ENCODE measurements around the gene CDH5. TPM values are rescaled to one million over a fixed set of nuclear protein-coding genes. Genes with fewer than 3 reads are reported as not detected.
A peak's percentile ranks its signal among the peaks of the same experiment; 100 is the strongest.
"Not testable (repeated sequence)": the region's sequence is repeated elsewhere in the genome, so short reads cannot be mapped to it uniquely, and the experiment has no call there.

The CDH5 gene
- total RNA-seq, 1 donor from 2014 or later = 55.0 TPM

- intact Hi-C loops (cut with micrococcal nuclease) = no loop called here
- no peak for ATAC-seq
- DNase-seq = no peak
Observed at GRCh38 chr16:66443269-66443652, 76.8 kb downstream of the CDH5 start.

GRCh38 chr16:66444049-66444481, 77.6 kb downstream of the CDH5 start:
- DNase-seq = no peak
- intact Hi-C loops (cut with micrococcal nuclease) = no loop called here
- peak; percentile 26 for ATAC-seq

GRCh38 chr16:66446737-66447136, 80.2 kb downstream of the CDH5 start:
- DNase-seq (peak; percentile 34), ATAC-seq (peak; percentile 64)
- intact Hi-C loops (cut with micrococcal nuclease) = no loop called here

- intact Hi-C loops (cut with micrococcal nuclease) = no loop called here
- ATAC-seq (no peak), DNase-seq (no peak)
Observed at GRCh38 chr16:66447491-66447890, 81.0 kb downstream of the CDH5 start.

GRCh38 chr16:66451548-66451947, 85.1 kb downstream of the CDH5 start:
- no peak for ATAC-seq
- intact Hi-C loops (cut with micrococcal nuclease) = no loop called here
- no peak for DNase-seq

GRCh38 chr16:66453230-66453629, 86.7 kb downstream of the CDH5 start:
- intact Hi-C loops (cut with micrococcal nuclease); DNase-seq; ATAC-seq: not testable (repeated sequence)

Other genes starting within 250 kb of the CDH5 start
- 3.3 TPM for gene BEAN1, start 60.6 kb downstream of the CDH5 start, total RNA-seq
- gene TK2, start 183.4 kb downstream of the CDH5 start, total RNA-seq = 16.8 TPM
- gene CKLF, start 185.9 kb downstream of the CDH5 start, total RNA-seq = 9.1 TPM
- 2.1 TPM for gene CMTM1, start 199.7 kb downstream of the CDH5 start, total RNA-seq
- gene CMTM2, start 212.8 kb downstream of the CDH5 start, total RNA-seq = not detected
- 10.6 TPM for gene CMTM3, start 238.0 kb downstream of the CDH5 start, total RNA-seq

Data from left ventricle myocardium superior (tissue), 1 donor.